Fibroblast of skin of right quadriceps (primary cell): Measurements from ENCODE around the gene TPRG1L.

Experiments used
- DNase-seq: peaks from one replicate; pipeline ENCODE4 v3.0.0-alpha.2; 2013

TPRG1L gene

GRCh38 chr1:3668585-3669300, 43.9 kb downstream of the TPRG1L start:
- no peak for DNase-seq

DNA sequence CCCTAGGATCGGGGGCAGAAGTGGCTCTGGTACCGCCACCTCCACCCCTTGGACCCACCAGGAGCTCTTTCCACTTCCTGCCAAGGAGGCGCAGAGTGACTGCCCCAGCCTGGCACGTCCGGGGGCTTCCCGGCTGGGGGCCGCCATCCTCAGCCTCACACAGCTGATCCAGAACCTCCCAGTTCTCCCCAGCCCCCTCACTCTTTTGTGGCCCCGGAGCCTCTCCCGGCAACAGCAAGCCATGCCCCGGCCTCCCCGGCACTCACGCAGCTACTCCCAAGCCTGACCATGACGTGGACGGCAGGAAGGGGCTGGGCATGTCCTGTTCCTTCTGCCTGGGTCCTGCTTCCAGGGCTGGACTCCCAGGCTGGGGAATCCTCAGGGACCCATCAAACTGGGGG, 44.6 kb downstream of the TPRG1L start:
- DNase-seq = no peak

- no peak for DNase-seq
These were observed 45.2 kb downstream of the TPRG1L start for GRCh38 chr1:3669971-3670431.

- no peak for DNase-seq
These were observed 46.0 kb downstream of the TPRG1L start for GRCh38 chr1:3670823-3671265.

GRCh38 chr1:3671371-3672180, 46.8 kb downstream of the TPRG1L start:
- no peak for DNase-seq

GRCh38 chr1:3672231-3672970, 47.6 kb downstream of the TPRG1L start:
- no peak for DNase-seq

DNA sequence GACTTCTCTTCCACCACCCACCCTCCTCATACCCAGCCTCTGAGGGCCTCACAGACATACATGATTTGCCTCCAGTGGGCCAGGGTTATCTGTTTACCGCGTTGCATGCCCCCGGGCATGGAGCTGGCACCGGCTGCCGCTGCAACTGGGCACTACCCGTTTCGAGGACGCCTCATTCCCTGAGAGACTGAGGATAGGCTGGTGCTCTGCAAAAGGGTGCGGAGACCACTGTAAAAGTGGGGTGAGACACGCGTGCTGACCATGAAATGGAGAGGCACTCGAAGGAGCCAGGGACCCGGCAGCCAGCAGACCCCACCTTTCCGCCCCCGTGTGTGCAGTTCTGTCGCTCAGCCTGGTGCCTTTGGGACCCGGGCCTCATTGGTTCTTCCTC, 48.2 kb downstream of the TPRG1L start:
- DNase-seq = no peak

GRCh38 chr1:3673381-3674099, 48.7 kb downstream of the TPRG1L start:
- DNase-seq = no peak

GRCh38 chr1:3674100-3675094, 49.6 kb downstream of the TPRG1L start:
- DNase-seq = no peak

GRCh38 chr1:3675436-3675835, 50.6 kb downstream of the TPRG1L start:
- DNase-seq = no peak

DNA sequence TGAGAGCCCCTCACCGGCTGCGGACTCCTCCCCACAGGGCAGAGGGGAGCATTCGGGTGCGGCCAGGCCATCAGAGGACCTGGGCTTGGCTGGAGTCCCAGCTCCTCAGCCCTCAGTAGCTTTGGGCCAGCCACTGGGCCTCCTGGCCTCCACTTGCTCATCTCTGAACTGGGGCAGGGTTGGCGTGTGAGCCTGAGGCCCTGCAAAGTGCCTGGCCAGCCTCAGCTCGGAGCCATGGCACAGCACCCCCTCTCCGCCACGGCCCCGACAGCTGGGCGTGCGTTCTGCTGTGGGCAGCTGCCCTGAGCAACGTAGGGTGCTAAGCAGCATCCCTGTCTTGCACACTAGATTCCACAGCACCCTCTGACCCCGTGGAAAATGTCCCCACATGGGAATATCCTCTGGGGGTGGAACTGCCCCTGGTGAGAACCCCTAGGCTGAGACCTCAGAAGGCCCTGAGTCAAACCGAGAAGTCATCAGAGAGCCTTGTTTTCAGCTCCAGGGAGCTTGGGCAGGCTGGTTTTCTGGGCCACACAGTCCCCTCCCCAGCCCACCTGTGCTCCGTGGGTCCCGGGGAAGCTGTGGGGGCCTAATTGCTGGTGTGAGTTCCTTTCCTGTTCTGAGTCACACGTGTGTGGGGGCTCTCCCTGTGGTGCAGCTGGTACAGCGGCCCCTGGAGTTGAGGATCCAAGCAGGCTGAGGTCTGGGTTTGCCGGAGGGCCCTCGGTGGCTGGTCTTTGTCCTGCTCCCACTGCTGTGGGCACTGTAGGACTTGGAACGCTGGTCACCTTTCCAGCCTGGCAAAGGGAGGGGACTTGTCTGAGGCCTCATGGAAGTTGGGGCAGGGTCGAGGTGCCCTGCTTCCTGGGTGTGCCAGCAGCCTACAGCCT, 52.0 kb downstream of the TPRG1L start:
- DNase-seq = no peak

GRCh38 chr1:3677484-3677883, 52.7 kb downstream of the TPRG1L start:
- DNase-seq = no peak

GRCh38 chr1:3678361-3679097, 53.7 kb downstream of the TPRG1L start:
- no peak for DNase-seq

DNA sequence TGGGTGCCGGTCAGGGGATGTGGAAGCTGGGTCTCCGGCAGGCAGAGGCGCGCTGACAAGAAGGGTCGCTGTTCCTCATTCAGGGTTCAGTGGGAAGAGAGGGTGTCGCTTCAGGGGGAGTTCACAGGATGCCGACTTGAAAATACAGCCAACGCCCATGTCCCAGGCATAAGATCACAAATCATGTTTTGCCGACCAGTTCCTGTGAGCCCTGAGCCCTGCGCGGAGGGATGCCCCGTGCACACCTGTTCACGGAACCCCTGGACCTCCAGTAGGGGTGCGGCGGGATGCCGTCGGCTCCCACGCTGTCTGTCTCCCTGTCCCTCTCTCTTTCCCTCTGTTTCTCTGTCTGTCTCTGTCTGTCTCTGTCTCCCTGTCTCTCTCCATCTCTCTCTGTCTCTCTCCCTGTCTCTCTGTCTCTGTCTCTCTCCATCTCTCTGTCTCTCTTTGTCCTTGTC, 54.3 kb downstream of the TPRG1L start:
- no peak for DNase-seq
